Left kidney (tissue), 2 donors: Measurements from ENCODE around the gene PLXDC1. TPM values are rescaled to one million over a fixed set of nuclear protein-coding genes. Genes with fewer than 3 reads are reported as not detected.
"Not testable (repeated sequence)": the region's sequence is repeated elsewhere in the genome, so short reads cannot be mapped to it uniquely, and the experiment has no call there.

Experiments
- DNase-seq: peaks from one replicate; pipeline ENCODE4 v3.0.0-alpha.2; 2013
- polyA plus RNA-seq: library from polyadenylated mRNA; unstranded; fragments of 120-200 nt; gene quantifications from one replicate; pipeline ENCODE4 v1.2.1, GENCODE V29; 2013; ENCODE audit not compliant: insufficient read length

The PLXDC1 gene
- polyA plus RNA-seq, 1 donor = 5.9 TPM

DNA sequence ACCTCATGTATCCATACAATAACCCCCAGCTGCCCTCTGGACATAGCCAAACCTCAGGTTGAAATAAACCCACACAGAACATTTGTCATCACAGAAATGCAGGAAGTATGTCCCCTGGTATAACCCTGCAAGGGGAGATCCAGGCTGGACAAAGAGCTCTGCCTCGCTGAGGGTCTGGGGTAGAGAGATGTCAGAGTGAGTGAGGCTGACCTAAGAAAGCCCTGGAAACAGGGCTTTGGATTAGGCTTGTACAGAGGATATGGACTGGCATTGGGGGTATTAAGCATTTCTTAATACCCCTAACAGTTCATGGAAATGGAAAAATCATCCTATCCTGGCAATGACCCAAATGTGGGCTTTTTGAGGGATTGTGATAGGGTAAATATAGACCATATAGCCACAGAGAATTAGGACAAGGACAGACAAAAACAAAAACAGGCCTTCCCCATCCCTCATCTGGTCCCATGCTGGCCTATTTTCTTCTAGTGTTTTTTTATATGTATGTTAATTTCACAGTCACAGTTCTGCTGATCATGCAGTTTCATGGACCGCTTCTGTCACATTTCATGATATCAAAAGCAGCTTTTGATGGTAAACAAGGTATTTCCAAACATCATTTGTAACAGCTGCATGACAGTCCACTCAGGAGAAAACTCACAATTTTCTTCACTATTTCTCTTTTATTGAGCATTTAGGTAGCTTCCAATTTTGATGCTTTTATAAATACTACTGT, 26.1 kb downstream of the PLXDC1 start:
- no peak for DNase-seq

DNA sequence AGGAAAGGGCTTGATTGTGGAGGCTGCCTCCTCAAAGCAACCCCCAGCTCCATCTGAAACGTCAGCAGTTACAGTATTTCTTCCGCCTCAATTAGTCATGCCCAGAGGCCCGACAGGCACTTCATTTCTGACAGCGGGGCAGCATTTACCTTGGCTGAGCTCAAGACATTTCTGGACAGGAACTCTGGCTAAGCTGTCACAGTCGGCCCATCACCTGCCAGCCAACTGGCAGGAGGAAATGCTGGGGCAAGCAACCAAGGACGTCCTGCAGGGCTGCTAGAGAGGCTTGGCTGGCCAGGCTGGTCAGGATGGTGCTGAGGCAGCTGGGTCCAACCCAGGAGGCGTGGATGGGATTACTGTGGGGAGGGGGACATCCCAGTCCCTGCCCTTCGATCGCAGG, 27.8 kb downstream of the PLXDC1 start:
- DNase-seq = no peak

DNA sequence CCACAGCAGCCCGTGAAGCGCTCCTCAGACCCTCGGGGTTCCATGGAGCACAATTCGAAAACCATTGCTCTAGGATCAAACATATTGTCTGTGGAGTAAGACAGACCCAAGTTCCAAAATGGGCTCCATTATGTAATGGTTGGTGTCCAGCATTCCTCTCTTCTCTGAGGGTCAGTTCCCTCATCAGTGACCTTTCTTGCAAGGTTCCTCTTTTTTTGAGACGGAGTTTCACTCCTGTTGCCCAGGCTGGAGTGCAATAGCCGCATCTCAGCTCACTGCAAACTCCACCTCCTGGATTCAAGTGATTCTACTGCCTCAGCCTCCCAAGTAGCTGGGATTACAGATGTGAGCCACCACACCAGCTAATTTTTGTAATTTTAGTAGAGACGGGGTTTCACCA, 28.4 kb downstream of the PLXDC1 start:
- DNase-seq = no peak

DNA sequence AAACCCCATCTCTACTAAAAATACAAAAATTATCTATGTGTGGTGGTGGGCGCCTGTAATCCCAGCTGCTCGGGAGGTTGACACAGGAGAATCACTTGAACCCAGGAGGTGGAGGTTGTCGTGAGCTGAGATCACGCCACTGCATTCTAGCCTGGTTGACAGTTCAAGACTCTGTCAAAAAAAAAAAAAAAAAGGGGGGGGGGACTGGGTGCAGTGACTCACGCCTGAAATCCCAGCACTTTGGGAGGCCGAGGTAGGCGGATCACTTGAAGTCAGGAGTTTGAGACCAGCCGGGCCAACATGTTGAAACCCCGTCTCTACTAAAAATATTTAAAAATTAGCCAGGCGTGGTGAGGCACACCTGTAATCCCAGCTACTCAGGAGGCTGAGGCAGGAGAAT, 29.5 kb downstream of the PLXDC1 start:
- not testable (repeated sequence) for DNase-seq

DNA sequence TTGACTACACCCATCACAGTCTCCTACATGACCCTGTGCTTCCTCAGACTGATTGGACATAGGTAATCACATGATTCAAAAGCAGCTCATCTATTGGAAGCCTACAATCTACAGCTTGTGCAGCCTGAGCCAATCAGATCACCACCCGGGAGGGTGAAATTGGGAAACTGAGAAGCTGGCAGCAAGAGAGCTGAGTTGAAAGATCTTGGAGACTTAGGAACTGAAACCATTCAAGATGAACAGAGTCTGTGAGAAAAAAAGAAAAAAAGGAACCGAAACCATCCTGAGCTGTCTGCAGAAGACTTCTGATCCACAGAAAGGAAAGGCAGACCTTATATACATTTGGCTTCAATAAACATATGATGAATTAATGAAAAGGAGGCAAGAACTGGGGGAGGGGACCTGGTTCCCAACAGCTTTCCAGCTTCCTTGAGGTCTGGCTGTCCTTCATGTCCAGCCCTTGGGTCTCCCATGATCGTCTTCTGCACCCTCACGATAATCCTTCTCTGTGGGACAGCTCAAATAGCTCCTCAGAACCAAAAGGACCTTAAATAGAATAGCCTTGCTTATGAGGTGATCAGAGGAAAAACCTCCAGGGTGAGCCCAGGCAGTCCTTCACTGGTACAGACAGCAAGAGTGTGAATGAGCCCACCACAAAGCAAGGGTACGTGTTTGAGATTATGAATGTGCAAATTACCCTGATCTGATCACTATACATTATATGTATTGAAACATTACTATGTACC, 32.6 kb downstream of the PLXDC1 start:
- no peak for DNase-seq

DNA sequence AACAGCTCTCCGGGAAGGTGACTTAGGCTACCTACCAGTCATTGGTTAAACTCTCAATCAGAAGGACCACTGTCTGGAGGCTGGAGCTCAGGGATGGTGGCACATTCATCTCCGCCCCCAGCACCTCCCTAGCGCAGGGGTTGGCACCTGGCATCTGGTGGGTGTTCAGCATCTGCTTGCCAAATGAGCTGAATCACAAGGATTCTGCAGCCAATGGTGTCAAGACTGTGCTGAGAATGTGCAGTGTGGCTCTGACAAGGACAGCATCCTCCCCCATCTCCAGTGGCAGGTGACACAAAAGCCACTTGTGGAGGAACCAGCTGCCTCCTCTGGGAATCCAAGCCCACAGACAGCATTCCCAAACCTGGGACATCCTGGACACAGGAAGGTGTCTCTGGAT, 35.2 kb downstream of the PLXDC1 start:
- no peak for DNase-seq

DNA sequence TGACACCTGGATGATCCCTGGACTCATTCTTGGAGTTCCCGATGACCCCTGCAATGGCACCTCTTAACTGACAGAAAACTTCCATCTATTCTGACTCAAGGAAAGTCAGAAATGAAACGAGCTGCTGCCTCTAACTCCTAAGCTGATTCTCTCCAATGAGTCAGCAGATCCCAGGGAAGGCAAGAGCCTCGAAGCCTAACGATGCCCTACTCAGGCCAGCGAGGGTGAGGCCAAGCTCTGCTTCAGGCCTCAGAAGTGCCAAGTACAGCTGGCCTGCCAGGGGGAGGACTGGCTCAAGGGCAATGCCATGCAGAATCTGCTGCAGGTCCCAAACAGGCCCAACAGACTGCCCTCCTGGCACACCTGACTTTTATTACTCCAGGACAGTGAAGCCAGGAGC, 36.3 kb downstream of the PLXDC1 start:
- no peak for DNase-seq

DNA sequence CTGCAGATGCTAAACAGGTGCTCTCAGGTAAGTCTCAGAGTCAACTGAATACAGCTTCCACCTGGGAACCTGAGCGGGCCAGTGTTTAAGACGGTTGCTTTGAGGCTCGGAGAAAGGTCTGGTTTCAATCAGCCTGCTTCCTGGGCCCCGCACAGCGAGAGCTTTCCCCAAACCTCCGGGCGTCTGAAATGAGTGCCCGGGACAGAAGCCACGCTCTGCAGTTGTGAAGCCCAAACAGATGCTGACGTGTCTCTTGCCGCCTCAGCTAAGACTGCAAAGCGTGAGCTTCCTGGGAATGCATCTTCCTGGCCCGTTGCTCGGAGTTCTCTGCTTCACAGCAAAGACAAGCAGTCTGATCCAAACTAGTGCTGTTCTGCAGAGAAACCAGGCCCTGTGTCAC, 36.7 kb downstream of the PLXDC1 start:
- DNase-seq = no peak

DNA sequence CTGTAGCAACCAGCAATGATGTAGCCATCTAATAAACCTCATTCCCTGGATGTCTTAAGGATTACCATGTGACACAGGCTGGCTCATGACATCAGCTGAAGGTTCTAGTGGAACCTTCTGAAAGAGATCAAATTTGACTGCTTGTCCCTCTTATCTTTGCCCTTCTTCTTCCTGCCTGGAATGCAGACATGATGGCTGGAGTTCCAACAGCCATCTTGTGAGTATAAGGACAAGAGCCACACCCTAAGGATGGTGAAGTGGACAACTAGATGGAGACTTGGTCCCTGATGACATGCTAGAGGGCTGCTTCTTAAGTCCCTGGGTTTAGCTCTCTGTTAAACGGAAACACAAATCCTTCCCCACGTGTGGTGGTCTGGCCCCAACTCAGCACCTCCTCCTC, 37.6 kb downstream of the PLXDC1 start:
- no peak for DNase-seq

DNA sequence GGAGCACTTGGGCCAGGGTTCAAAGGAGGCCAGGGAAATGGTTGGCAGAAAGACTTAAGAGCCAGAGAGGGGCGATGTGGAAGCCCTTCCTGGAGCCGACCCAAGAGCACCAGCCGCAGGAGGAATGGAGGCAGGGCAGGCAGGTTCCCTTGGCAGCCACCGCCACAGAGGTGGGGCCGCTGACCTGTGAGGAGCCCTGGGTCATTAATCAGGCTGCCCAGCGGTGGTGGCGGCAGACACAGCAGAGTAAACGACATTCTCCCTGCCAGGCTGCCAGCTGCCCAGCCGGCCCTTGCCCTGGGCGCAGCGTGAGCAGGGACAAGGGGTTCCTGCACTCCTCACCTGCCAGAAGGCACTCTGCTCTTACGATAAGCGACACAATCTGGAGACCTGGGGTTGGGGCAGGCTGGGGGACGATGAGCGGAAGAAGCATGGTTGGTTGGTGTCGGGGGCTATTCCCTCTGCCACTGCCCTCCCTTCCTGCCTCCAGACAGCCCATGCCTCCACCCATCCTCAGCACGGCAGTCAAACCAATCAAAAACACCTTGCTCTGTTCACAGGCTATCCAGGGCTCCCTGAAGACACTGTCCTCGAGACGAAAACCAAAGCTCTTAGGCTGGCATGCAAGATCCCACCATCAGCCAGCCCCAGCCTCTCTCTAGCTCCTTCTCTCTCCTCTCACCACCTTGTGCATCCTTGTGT, 40.9 kb downstream of the PLXDC1 start:
- peak; percentile 46 for DNase-seq

DNA sequence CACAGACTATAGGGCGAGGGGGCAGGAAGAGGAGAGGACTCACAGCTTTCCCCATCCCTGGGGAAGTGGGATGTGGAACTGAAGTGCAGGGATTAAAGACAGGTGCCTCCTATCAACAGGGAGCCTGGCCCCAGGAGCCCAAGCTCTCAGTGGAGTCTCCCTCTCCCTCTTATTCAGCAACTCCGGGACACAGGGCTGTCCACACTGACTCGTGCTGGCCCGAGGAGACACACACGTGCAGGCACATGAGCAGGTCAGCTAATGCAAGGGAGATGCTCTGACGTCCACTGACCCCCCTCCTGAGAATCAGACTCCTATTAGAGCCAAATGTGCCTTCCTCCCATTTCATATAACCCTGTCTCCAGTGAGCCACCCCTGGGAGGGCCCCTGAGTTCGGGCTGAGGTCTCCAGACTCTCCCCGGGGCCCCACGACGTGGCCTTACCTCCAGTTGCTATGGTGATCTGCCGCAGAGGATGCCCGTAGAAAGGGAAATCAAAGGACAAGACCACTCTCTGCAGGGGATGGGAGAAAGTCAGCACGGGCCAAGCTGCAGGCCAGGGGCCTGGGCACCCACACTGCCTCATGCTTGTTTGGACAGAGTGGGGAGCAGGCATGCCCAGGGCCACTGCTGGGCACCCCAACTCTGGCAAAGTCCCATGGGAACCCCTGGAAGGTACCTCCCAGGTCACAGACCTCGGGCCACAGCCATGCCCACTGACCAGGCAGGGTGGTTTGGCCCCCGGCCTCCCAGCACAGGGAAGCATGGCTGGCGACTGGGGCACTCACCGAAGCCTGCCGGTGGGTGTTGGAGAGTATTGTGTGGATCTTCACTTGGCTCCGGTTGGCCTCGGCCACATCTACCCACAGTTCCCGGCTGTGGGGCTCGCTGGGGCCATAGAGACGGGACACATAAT, 42.7 kb downstream of the PLXDC1 start:
- DNase-seq = no peak

DNA sequence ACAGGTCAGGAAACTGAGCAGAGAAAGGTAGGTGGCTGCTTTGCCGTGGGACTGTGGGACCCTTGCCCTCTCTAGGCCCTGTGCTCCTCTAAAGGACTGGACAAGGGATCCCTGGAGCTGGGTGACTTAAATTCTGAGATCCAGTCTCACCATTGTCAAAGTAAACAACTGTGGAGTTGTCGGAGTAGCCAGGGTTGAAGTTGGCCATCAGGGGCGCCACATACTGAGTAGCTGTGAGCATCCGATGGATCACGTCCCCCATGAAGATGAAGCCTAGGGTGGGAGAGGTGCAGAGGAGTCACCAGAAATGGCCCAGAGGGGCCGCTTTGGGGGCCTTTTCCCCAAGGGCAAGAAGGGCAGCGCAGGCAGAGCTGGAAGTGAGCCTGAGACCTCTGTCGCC, 43.5 kb downstream of the PLXDC1 start:
- DNase-seq = no peak

DNA sequence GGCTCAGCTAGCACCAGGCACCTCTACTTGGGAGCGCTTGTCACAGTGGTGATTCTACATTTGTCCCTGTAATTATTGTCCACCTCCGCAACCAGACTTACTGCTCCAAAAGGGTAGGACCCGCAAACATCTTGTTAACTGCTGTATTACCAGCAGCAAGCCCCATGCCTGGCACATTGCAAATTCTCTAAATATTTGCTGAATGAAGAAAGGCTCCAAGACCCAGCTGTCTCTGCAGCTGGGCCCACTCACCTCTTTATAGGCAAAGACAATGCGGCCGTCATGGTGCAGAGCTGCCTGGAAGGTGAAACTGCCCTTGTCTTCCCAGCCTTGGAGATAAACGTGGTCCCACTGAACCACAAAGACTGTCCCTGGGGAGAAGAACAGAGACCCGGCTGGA, 44.3 kb downstream of the PLXDC1 start:
- no peak for DNase-seq

DNA sequence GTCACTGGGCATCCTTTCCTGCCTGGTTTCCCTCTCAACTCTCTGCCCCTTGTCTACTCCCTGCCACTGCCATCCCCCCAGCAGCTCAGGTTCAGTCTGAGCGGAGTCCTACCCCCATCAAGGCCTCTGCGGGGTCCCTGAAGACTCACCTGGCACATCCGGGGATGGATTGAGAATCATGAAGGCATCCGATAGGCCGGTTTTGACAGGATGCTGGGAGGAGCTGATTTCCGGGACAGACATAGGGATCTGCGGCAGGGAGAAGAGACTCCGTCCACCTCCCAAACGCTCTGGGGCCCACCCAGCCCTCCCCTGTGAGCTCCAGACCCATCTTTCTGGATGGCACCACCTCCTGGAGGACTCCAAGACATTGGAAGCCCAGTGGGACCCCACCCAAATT, 45.7 kb downstream of the PLXDC1 start:
- no peak for DNase-seq

DNA sequence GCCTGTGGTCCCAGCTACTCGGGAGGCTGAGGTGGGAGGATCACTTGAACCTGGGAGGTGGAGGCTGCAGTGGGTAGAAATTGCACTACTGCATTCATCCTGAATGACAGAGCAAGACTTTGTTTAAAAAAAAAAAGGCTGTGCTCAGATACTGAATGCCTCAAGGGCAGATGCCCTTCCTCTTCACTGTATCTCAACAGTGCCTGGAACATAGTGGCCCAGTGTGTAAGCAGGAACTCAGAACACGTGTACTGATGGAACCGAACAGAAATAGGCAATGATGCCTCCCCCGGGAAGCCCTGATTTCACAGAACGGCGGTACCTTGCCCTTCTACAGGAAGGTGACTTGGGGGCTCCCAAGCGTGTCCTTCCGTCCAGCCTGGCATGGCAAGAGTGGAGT, 46.8 kb downstream of the PLXDC1 start:
- no peak for DNase-seq

DNA sequence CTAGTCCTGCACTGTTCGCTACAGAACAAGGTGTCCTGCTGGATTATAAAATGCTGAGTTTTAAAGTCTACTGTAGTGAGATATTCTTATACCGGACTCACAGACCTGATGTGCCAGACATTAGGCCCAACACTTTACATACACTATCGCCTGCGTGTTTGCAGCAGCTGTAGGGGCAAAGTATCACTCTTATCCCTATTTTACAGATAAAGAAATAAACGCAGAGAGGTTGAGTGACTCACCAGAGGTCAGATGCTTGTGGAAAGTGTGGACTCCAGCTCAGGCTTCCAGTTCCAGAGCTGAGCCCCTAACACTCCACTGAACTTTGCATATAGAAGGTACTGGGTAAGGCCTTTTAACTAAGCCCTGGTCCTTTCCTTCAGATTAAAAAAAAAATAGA, 47.4 kb downstream of the PLXDC1 start:
- no peak for DNase-seq

DNA sequence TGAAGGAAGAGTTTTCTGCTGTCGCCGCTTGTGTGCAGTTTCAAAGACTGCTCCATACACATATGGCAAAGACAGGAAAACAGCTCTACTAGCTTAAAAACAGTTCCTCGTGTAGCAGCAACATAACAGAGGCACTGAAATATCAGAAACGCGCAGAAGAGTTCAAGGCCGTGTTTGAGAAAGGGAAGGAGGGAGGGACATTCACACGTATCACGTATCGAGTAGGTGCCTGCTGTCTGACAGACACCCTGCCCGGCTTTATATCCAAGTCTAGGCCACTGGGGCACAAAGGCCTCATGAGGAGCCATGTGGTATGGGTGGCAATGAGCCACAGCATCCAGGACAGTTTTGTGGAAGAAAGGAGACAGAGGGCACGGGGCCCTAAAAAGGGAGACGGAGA, 50.3 kb downstream of the PLXDC1 start:
- no peak for DNase-seq

DNA sequence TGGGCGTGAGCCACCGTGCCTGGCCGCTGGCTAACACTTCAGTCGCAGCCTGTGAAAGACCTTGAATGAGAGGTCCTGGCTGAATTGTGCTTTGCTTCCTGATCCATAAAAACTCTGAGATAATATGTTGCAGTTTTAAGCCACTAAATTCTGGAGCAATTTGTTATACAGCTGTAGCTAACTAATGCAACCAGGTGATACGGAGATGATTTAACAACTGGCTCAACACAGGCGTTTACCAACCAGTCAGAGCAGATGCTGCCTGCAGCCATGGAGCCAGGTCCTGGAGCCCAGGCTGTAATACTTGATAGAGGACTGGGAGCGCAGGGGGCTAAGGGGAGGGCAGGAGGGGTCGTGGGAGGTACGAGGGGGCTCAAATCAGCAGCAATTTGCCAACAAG, 50.9 kb downstream of the PLXDC1 start:
- no peak for DNase-seq

DNA sequence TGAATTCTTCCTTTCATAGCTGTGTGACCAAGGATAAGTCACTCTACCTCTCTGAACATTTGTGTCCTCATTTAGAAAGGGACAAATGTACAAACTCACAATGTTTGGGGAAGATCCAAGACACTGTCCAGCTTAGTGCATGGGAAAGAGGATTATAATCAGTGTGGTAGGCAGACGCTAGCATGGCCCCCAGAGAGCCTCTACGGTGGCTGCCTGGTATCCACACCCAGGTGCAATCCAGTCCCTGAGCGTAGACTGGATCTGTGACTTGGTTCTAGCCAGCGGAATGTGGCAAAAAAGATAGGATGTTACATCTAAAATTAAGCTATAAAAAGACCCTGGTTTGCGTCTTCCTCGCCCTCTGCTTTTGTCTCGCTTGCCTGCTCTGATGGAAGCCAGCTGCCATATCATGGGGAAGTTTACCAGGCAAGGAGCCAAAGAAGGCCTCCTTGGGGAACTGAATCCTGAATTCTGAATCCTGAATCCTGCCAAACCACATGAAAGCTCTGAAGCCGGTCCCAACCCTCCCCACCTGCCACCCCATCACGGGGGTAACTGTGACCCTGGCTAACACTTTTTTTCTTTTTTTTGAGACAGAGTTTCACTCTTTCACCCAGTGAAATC, 51.7 kb downstream of the PLXDC1 start:
- DNase-seq = peak; percentile 83

DNA sequence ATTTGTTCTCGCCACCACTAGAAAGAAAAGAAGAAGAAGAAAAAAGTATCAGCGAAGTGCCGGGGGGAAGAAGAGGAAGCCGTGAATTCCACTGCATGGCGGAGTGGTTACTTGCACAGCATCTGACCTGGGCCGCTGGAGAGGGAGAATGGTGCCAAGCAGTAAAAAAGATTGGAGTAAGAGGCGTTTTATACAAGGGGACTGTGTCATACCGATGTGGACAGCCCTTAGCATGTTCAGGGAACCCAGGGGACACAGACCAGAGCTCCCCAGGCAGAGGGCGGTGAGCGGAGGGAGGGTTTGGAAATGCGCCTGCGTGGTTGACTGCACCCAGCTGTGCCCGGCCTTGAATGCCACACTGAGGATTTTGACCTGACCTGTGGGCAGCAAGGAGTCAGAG, 52.8 kb downstream of the PLXDC1 start:
- no peak for DNase-seq

DNA sequence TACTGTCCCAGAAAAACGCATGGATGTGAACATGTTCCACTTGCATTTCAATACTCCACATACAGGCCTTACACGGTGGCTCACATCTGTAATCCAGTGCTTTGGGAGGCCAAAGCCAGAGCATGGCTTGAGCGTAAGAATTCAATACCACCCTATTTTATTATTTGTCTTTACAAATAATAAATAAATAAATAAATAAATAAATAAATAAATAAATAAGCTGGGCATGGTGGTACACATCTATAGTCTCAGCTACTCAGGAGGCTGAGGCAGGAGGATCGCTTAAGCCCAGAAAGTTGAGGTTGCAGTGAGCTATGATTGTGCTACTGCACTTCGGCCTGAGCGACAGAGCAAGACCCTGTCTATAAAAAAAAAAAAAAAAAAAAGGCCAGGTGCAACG, 53.9 kb downstream of the PLXDC1 start:
- DNase-seq = no peak

DNA sequence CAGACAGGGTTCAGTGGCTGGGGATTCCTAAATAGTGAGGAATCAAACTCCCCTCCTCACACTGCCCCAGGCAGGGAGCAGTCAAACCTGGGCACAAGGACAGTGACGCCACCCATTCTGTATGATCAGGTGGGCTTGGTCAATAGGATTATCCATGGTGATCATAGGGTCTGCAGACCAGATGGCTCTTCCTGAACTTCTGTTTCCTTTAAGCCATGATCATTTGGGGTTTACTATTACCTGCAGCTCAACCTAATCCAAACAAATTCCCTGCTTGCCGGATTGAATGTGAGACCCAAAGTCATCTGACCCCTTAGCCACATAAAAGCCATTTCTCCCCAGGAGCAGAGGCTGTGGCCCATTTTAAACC, 54.3 kb downstream of the PLXDC1 start:
- DNase-seq = no peak
